Measurements from ENCODE around the gene TSPAN32. TPM values are rescaled to one million over a fixed set of nuclear protein-coding genes. Genes with fewer than 3 reads are reported as not detected.

The TSPAN32 gene
- total RNA-seq = 10 to 100 TPM; 41.5 to 50.2 TPM
- 10 to 100 TPM; 14.6 to 52.7 TPM for polyA plus RNA-seq

- ChIA-PET POLR2A (ENCODE audit: partially characterized antibody) (interaction anchor here (0.6 to 5.6 kb wide), 14 partner anchors 9 to 1077 kb away, joined by 3 to 73 read pairs (median 4); partner anchors contain the start of genes CD81, LSP1, TSSC4 and ZNF195), CTCF (ENCODE audit: partially characterized antibody) (interaction anchor here (0.6 to 8.6 kb wide), 8 partner anchors 8 to 232 kb away, joined by 3 to 262 read pairs (median 4); partner anchors contain the start of gene TSSC4)
- Histone ChIP-seq H3K36me3 (ENCODE audit: insufficient read depth, low read length) (no peaks in the 10 kb centered on the region), H3K27ac (ENCODE audit: low read depth, low read length) (peak within 1 kb of the TSS; percentile 60), H3K4me3 (ENCODE audit: low read length in 2 of 2) (peak within 1 kb of the TSS; percentile 63 to 65), H3K4me1 (ENCODE audit: insufficient read depth, low read length) (peaks cover 87% of the 10 kb centered on the region), H3K27me3 (ENCODE audit: insufficient read depth, low read length) (no peaks in the 10 kb centered on the region), H3K9me3 (ENCODE audit: control insufficient read depth in 1 of 2, low read length in 2 of 2) (no peaks in the 10 kb centered on the region)
- intact Hi-C loops (cut with micrococcal nuclease) = loop anchor here (1.0 to 5.0 kb wide), 3 partner anchors 76 to 586 kb away; partner anchors contain the start of genes CD81, CDKN1C and TSSC4
- peaks cover 30 to 81% (median 47%) of the 10 kb centered on the region in 4 donors for H3K4me1 Mint-ChIP-seq
- peak; percentile 42 to 78 (median 54) for DNase-seq
- peaks cover 4 to 31% of the 10 kb centered on the region in 2 donors for H3K36me3 Mint-ChIP-seq
- no peaks in the 10 kb centered on the region for H3K27me3 Mint-ChIP-seq
- H3K4me3 Mint-ChIP-seq = peak within 1 kb of the TSS; percentile 86 to 97 (median 96)
- H3K27ac Mint-ChIP-seq = peak within 1 kb of the TSS; percentile 90 to 95 (median 92)
- no peaks in the 10 kb centered on the region for H3K9me3 Mint-ChIP-seq
Measured at GRCh38 chr11:2301631-2302305, at the start of gene TSPAN32, which contains the start of gene C11orf21. TSPAN32 (plus strand) TSS chr11:2302013; CDS start chr11:2302150, 137 bp downstream. C11orf21 (minus strand) TSS chr11:2301918; CDS start chr11:2301808, 110 bp downstream.

- Histone ChIP-seq H3K36me3 (ENCODE audit: insufficient read depth, low read length) (no peaks in the 10 kb centered on the region), H3K4me3 (ENCODE audit: low read length in 2 of 2) (no peak overlapping the region), H3K27me3 (ENCODE audit: insufficient read depth, low read length) (no peaks in the 10 kb centered on the region), H3K27ac (ENCODE audit: low read depth, low read length) (no peak overlapping the region), H3K4me1 (ENCODE audit: insufficient read depth, low read length) (no peaks in the 10 kb centered on the region), H3K9me3 (ENCODE audit: control insufficient read depth in 1 of 2, low read length in 2 of 2) (no peaks in the 10 kb centered on the region)
- DNase-seq = no peak
- Mint-ChIP-seq H3K36me3 (no peaks in the 10 kb centered on the region), H3K4me3 (no peak overlapping the region), H3K4me1 (no peaks in the 10 kb centered on the region), H3K9me3 (peaks cover 0 to 6% (median 0%) of the 10 kb centered on the region in 8 donors), H3K27ac (no peak overlapping the region), H3K27me3 (peaks cover 0 to 3% of the 10 kb centered on the region in 2 donors)
- intact Hi-C loops (cut with micrococcal nuclease) = no loop called here
- POLR2A ChIA-PET (ENCODE audit: partially characterized antibody) = no interaction called here
- CTCF ChIA-PET (ENCODE audit: partially characterized antibody) = interaction anchor here (1.2 kb wide), 1 partner anchor 51 kb away, joined by 3 read pairs; no protein-coding TSS in a partner anchor
Measured at GRCh38 chr11:2252018-2252417, 49.8 kb upstream of the TSPAN32 start.

- no peak for DNase-seq
- Histone ChIP-seq H3K36me3 (ENCODE audit: insufficient read depth, low read length) (no peaks in the 10 kb centered on the region), H3K27ac (ENCODE audit: low read depth, low read length) (no peak overlapping the region), H3K4me3 (ENCODE audit: low read length in 2 of 2) (no peak overlapping the region), H3K9me3 (ENCODE audit: control insufficient read depth in 1 of 2, low read length in 2 of 2) (no peaks in the 10 kb centered on the region), H3K4me1 (ENCODE audit: insufficient read depth, low read length) (no peaks in the 10 kb centered on the region), H3K27me3 (ENCODE audit: insufficient read depth, low read length) (no peaks in the 10 kb centered on the region)
- H3K4me3 Mint-ChIP-seq = no peak overlapping the region
- no peaks in the 10 kb centered on the region for H3K4me1 Mint-ChIP-seq
- H3K27me3 Mint-ChIP-seq = peaks cover 0 to 3% of the 10 kb centered on the region in 2 donors
- ChIA-PET CTCF (ENCODE audit: partially characterized antibody) (no interaction called here), POLR2A (ENCODE audit: partially characterized antibody) (no interaction called here)
- H3K36me3 Mint-ChIP-seq = no peaks in the 10 kb centered on the region
- peaks cover 0 to 6% (median 0%) of the 10 kb centered on the region in 8 donors for H3K9me3 Mint-ChIP-seq
- H3K27ac Mint-ChIP-seq = peak overlapping the region in 1 of 7 donors; percentile 53
- intact Hi-C loops (cut with micrococcal nuclease) = no loop called here
Measured at GRCh38 chr11:2256293-2256913, 45.4 kb upstream of the TSPAN32 start.

- POLR2A ChIA-PET (ENCODE audit: partially characterized antibody) = no interaction called here
- peaks cover 0 to 6% (median 0%) of the 10 kb centered on the region in 8 donors for H3K9me3 Mint-ChIP-seq
- intact Hi-C loops (cut with micrococcal nuclease) = no loop called here
Measured at GRCh38 chr11:2256951-2257700, 44.7 kb upstream of the TSPAN32 start.

GRCh38 chr11:2258501-2259465 is 43.0 kb upstream of the TSPAN32 start:
- Histone ChIP-seq H3K27me3 (ENCODE audit: insufficient read depth, low read length) (no peaks in the 10 kb centered on the region), H3K9me3 (ENCODE audit: control insufficient read depth in 1 of 2, low read length in 2 of 2) (no peaks in the 10 kb centered on the region), H3K36me3 (ENCODE audit: insufficient read depth, low read length) (no peaks in the 10 kb centered on the region), H3K4me3 (ENCODE audit: low read length in 2 of 2) (no peak overlapping the region), H3K27ac (ENCODE audit: low read depth, low read length) (no peak overlapping the region), H3K4me1 (ENCODE audit: insufficient read depth, low read length) (no peaks in the 10 kb centered on the region)
- no peaks in the 10 kb centered on the region for H3K4me1 Mint-ChIP-seq
- H3K27ac Mint-ChIP-seq = peak overlapping the region in 1 of 7 donors; percentile 4
- peaks cover 0 to 6% (median 0%) of the 10 kb centered on the region in 8 donors for H3K9me3 Mint-ChIP-seq
- no peak for DNase-seq
- POLR2A ChIA-PET (ENCODE audit: partially characterized antibody) = no interaction called here
- H3K27me3 Mint-ChIP-seq = peaks cover 0 to 3% of the 10 kb centered on the region in 2 donors
- CTCF ChIA-PET (ENCODE audit: partially characterized antibody) = interaction anchor here (1.6 kb wide), 1 partner anchor 46 kb away, joined by 4 read pairs; no protein-coding TSS in a partner anchor
- no peaks in the 10 kb centered on the region for H3K36me3 Mint-ChIP-seq
- H3K4me3 Mint-ChIP-seq = no peak overlapping the region
- intact Hi-C loops (cut with micrococcal nuclease) = no loop called here

More at GRCh38 chr11:2256951-2257700, 44.7 kb upstream of the TSPAN32 start:
- H3K4me1 Mint-ChIP-seq = no peaks in the 10 kb centered on the region
- no peak overlapping the region for H3K4me3 Mint-ChIP-seq
- no peak for DNase-seq
- Histone ChIP-seq H3K4me1 (ENCODE audit: insufficient read depth, low read length) (no peaks in the 10 kb centered on the region), H3K27ac (ENCODE audit: low read depth, low read length) (no peak overlapping the region), H3K27me3 (ENCODE audit: insufficient read depth, low read length) (no peaks in the 10 kb centered on the region), H3K36me3 (ENCODE audit: insufficient read depth, low read length) (no peaks in the 10 kb centered on the region), H3K9me3 (ENCODE audit: control insufficient read depth in 1 of 2, low read length in 2 of 2) (no peaks in the 10 kb centered on the region), H3K4me3 (ENCODE audit: low read length in 2 of 2) (no peak overlapping the region)
- peak overlapping the region in 1 of 7 donors; percentile 53 for H3K27ac Mint-ChIP-seq
- H3K27me3 Mint-ChIP-seq = peaks cover 0 to 3% of the 10 kb centered on the region in 2 donors
- CTCF ChIA-PET (ENCODE audit: partially characterized antibody) = interaction anchor here (1.6 kb wide), 1 partner anchor 48 kb away, joined by 4 read pairs; no protein-coding TSS in a partner anchor
- no peaks in the 10 kb centered on the region for H3K36me3 Mint-ChIP-seq

GRCh38 chr11:2259466-2259830 is 42.4 kb upstream of the TSPAN32 start:
- H3K27me3 ChIP-seq (ENCODE audit: insufficient read depth, low read length) = no peaks in the 10 kb centered on the region
- H3K9me3 ChIP-seq (ENCODE audit: control insufficient read depth in 1 of 2, low read length in 2 of 2) = no peaks in the 10 kb centered on the region
- no peak for DNase-seq
- Mint-ChIP-seq H3K9me3 (peaks cover 0 to 6% (median 0%) of the 10 kb centered on the region in 8 donors), H3K4me1 (no peaks in the 10 kb centered on the region), H3K27ac (no peak overlapping the region), H3K36me3 (no peaks in the 10 kb centered on the region), H3K27me3 (peaks cover 0 to 3% of the 10 kb centered on the region in 2 donors), H3K4me3 (no peak overlapping the region)
- no peaks in the 10 kb centered on the region for H3K4me1 ChIP-seq (ENCODE audit: insufficient read depth, low read length)
- CTCF ChIA-PET (ENCODE audit: partially characterized antibody) = no interaction called here
- intact Hi-C loops (cut with micrococcal nuclease) = no loop called here
- H3K27ac ChIP-seq (ENCODE audit: low read depth, low read length) = no peak overlapping the region
- no peaks in the 10 kb centered on the region for H3K36me3 ChIP-seq (ENCODE audit: insufficient read depth, low read length)
- POLR2A ChIA-PET (ENCODE audit: partially characterized antibody) = no interaction called here
- no peak overlapping the region for H3K4me3 ChIP-seq (ENCODE audit: low read length in 2 of 2)
